NB4 (cell line): ENCODE measurements around the gene NPAP1.

Experiments used
- DNase-seq: peaks from one replicate; pipeline ENCODE4 v3.0.0; 2010; ENCODE audit warnings: low read depth
- H3K4me3 ChIP-seq: one replicate; pipeline ENCODE4 v1.5.1; 2011; ENCODE audit warnings: mild to moderate bottlenecking, low read depth, low read length, moderate library complexity
- MAX ChIP-seq: IDR thresholded peaks from 2 replicates; pipeline ENCODE4 v1.6.1; 2011; ENCODE audit warnings: low read depth, low read length
- MYC ChIP-seq: IDR thresholded peaks from 2 replicates; pipeline ENCODE4 v1.6.1; 2011; ENCODE audit warnings: low read depth, low read length
- POLR2A ChIP-seq: IDR thresholded peaks from 2 replicates; pipeline ENCODE4 v1.6.1; 2011; ENCODE audit warnings: mild to moderate bottlenecking; ENCODE audit not compliant: insufficient read length; ENCODE audit errors: extremely low read depth
- TF ChIP-seq, protein P1 (sequence below): IDR thresholded peaks from one replicate; pipeline ENCODE4 v1.5.1; 2012; ENCODE audit warnings: low read depth, low read length

NPAP1 gene

GRCh38 chr15:24696201-24696600, 20.6 kb downstream of the NPAP1 start:
- TF ChIP-seq, protein P1, sequence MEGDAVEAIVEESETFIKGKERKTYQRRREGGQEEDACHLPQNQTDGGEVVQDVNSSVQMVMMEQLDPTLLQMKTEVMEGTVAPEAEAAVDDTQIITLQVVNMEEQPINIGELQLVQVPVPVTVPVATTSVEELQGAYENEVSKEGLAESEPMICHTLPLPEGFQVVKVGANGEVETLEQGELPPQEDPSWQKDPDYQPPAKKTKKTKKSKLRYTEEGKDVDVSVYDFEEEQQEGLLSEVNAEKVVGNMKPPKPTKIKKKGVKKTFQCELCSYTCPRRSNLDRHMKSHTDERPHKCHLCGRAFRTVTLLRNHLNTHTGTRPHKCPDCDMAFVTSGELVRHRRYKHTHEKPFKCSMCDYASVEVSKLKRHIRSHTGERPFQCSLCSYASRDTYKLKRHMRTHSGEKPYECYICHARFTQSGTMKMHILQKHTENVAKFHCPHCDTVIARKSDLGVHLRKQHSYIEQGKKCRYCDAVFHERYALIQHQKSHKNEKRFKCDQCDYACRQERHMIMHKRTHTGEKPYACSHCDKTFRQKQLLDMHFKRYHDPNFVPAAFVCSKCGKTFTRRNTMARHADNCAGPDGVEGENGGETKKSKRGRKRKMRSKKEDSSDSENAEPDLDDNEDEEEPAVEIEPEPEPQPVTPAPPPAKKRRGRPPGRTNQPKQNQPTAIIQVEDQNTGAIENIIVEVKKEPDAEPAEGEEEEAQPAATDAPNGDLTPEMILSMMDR, result no peak

DNA sequence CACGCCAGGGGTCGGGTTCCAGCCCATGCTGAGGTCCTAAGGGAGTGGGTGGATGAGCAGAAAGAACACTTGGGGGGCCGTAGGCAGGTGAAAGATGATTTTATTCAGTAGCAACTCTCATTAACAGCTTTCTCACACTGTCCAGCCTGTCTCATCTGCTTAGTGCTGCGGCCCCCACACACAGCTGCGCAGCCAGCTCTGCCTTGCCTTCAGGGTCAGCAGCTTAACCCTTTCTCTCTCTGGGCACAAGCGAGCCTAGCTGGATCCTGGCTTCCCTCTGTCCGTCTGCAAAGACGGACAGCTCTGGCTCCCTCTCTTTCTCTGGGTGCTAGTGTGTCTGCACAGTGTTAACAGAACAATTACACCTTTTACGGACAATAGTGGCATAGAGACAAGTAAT, 21.3 kb downstream of the NPAP1 start:
- no peak for DNase-seq
- no peak for TF ChIP-seq MYC
- no peak overlapping the region for H3K4me3 ChIP-seq

More at GRCh38 chr15:24696201-24696600, 20.6 kb downstream of the NPAP1 start:
- H3K4me3 ChIP-seq, result no peak overlapping the region
- no peak for DNase-seq

DNA sequence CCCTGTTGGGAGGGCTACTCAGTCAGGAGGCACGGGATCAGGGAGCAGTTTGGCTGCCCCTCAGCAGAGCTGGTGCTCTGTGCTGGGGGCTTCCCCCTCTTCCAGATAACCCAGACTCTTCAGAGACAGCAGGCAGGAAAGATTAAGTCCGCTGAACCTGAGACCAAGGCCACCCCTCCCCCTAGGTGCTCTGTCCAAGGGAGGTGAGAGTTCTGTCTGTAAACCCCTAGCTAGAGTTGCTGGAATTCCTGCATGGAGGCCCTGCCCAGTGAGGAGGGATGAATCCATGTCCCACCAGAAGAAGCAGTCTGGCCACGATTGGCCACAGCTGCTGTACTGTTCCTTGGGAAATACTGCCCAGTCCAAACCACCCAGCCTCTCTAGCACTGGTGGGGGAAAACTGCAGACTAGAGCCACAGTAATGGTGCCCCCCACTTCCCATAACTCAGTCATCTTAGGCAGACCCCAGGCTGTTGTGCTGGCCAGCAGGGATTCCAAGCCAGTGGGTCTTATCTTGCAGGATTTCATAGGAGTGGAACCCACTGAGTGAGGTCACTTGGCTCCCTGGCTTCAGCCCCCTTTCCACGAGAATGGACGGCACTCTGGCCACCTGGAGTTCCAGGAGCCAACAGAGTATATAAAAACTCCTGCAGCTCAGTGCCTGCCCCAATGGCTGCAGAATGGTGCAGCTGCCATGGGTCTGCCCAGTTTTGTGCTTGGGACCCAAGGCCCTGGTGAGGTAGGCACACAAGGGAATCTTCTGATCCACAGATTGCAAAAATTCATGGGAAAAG, 42.9 kb downstream of the NPAP1 start:
- no peak for DNase-seq
- TF ChIP-seq MAX (no peak), MYC (no peak), POLR2A (no peak)
- TF ChIP-seq, protein P1, result no peak
- no peak overlapping the region for H3K4me3 ChIP-seq

GRCh38 chr15:24729760-24730159, 54.2 kb downstream of the NPAP1 start:
- H3K4me3 ChIP-seq, result no peak overlapping the region
- TF ChIP-seq MAX, result no peak
- no peak for TF ChIP-seq POLR2A
- no peak for TF ChIP-seq MYC
- TF ChIP-seq, protein P1, result no peak
- no peak for DNase-seq
